HepG2 (cell line): ENCODE measurements around the gene FAM241B. TPM values are rescaled to one million over a fixed set of nuclear protein-coding genes. Genes with fewer than 3 reads are reported as not detected.

Experiments
- ATAC-seq: fragments of 200-7000 bp; cut with Tn5 transposase; 3 replicates; pipeline ENCODE4 v1.9.1; 2020; ENCODE audit warnings: mild to moderate bottlenecking, moderate library complexity
- BruUV-seq: library from RNA; stranded (reverse); fragments of 400-500 nt; replicated peaks from 2 replicates; lab custom pipeline; 2021; lab: Mats Ljungman, UMichigan
- CTCF ChIA-PET: fragments of 300-600 bp; formaldehyde crosslinking; extraction: SDS; loops from one replicate; lab custom pipeline; 2021; ENCODE audit warnings: low total read pairs, inconsistent platforms, low intra/inter-chr PET ratio; lab: Yijun Ruan, JAX
- POLR2A ChIA-PET: fragments of 350-600 bp; sonication (Branson Sonifier 250); formaldehyde crosslinking; loops from one replicate; lab custom pipeline; 2020; ENCODE audit warnings: antibody characterized with exemption, inconsistent platforms; lab: Yijun Ruan, JAX
- DNase-seq: peaks from one replicate; pipeline ENCODE4 v3.0.0-alpha.2; 2015; ENCODE audit warnings: low spot score
- FAIRE-seq: peaks from 3 replicates; lab custom pipeline; 2011; peaks lifted over from hg19 to GRCh38; lab: Jason Lieb, UNC
- H2AFZ ChIP-seq: one replicate; pipeline ENCODE4 v1.6.1; 2011; ENCODE audit warnings: low read length, inconsistent platforms
- H3K27ac ChIP-seq: fragments of 300-600 bp; 3 replicates; pipeline ENCODE4 v1.8.0; 2011; ENCODE audit warnings: mixed run types, mild to moderate bottlenecking, mixed read lengths, low read length, inconsistent platforms; ENCODE audit not compliant: insufficient read depth; ENCODE audit errors: extremely low read length
- H3K27me3 ChIP-seq, 2 experiments: fragments of 200-600 bp in 1 of 2; 2 replicates in 1 of 2; 3 replicates in 1 of 2; pipeline versions ENCODE4 v1.6.0 to v1.8.0; 2011; ENCODE audit warnings: low read length in 2 of 2, mild to moderate bottlenecking in 2 of 2, moderate library complexity in 2 of 2, inconsistent platforms in 1 of 2; ENCODE audit not compliant: insufficient read depth in 2 of 2, control insufficient read depth in 1 of 2
- H3K36me3 ChIP-seq, 2 experiments: fragments of 200-600 bp in 1 of 2; replicated peaks in 1 of 2; 2 replicates in 1 of 2; 3 replicates in 1 of 2; pipeline versions ENCODE4 v1.5.1 to v1.8.0; 2011; ENCODE audit warnings: low read length in 2 of 2, inconsistent platforms in 1 of 2; ENCODE audit not compliant: insufficient read depth in 2 of 2, control insufficient read depth in 1 of 2
- H3K4me1 ChIP-seq: 2 replicates; pipeline ENCODE4 v1.5.1; 2012; ENCODE audit warnings: low read length, inconsistent platforms; ENCODE audit not compliant: insufficient read depth
- H3K4me2 ChIP-seq: 2 replicates; pipeline ENCODE4 v1.6.0; 2011; ENCODE audit warnings: low read depth, low read length, inconsistent platforms
- H3K4me3 ChIP-seq, 3 experiments: fragments of 200-600 bp in 1 of 3; sonication (generic), shearing (Covaris generic) in 1 of 3; replicated peaks in 1 of 3; 2 replicates each; pipeline ENCODE4 v1.5.1; 2011 to 2016; ENCODE audit warnings: low read length in 3 of 3, inconsistent platforms in 2 of 3, low read depth in 2 of 3, mild to moderate bottlenecking in 2 of 3, control low read depth in 1 of 3, mixed read lengths in 1 of 3; ENCODE audit not compliant: insufficient read depth in 1 of 3
- H3K79me2 ChIP-seq: one replicate; pipeline ENCODE4 v1.6.1; 2011; ENCODE audit warnings: low read length, inconsistent platforms; ENCODE audit not compliant: insufficient read depth
- H3K9ac ChIP-seq: 2 replicates; pipeline ENCODE4 v1.6.0; 2011; ENCODE audit warnings: mild to moderate bottlenecking, low read depth, low read length, inconsistent platforms; ENCODE audit not compliant: insufficient read depth
- H3K9me3 ChIP-seq: 2 replicates; pipeline ENCODE4 v1.5.1; 2012; ENCODE audit warnings: mild to moderate bottlenecking, low read length
- H4K20me1 ChIP-seq: 2 replicates; pipeline ENCODE4 v1.6.0; 2011; ENCODE audit warnings: inconsistent platforms, mild to moderate bottlenecking, low read length, moderate library complexity; ENCODE audit not compliant: insufficient read depth
- ARNT ChIP-seq: fragments of 450-650 bp; IDR thresholded peaks from 2 replicates; pipeline ENCODE4 v1.6.1; 2017
- FOXO1 ChIP-seq: sonication (generic); formaldehyde crosslinking; IDR thresholded peaks from 2 replicates; pipeline ENCODE4 v1.4.0; 2020; ENCODE audit warnings: missing genetic modification reagents
- ZNF281 ChIP-seq: sonication (generic); formaldehyde crosslinking; IDR thresholded peaks from 2 replicates; pipeline ENCODE4 v1.4.0; 2020; ENCODE audit warnings: missing genetic modification reagents, borderline replicate concordance
- ZNF333 ChIP-seq: sonication (generic); formaldehyde crosslinking; IDR thresholded peaks from 2 replicates; pipeline ENCODE4 v1.4.0; 2020; ENCODE audit warnings: mild to moderate bottlenecking, missing genetic modification reagents, borderline replicate concordance
- ZNF503 ChIP-seq: sonication (generic); formaldehyde crosslinking; IDR thresholded peaks from 2 replicates; pipeline ENCODE4 v1.4.0; 2020; ENCODE audit warnings: missing genetic modification reagents
- ZSCAN30 ChIP-seq: sonication (generic); formaldehyde crosslinking; IDR thresholded peaks from 2 replicates; pipeline ENCODE4 v1.5.0; 2020; ENCODE audit warnings: mild to moderate bottlenecking, missing genetic modification reagents
- WGBS: methylation state at CpG from one replicate; pipeline ENCODE4 v1.1.6; 2017; ENCODE audit warnings: low lambda C conversion rate; 5-methylcytosine and 5-hydroxymethylcytosine counted together
- in situ Hi-C: cut with HindIII; loops from 2 replicates; pipeline ENCODE4 v1.10.0; 2017; ENCODE audit warnings: low pct_unique_long_range_greater_than_20kb; ENCODE audit not compliant: extremely low pct_ligation_motif_present
- intact Hi-C: fragments of 100-400 bp; cut with micrococcal nuclease; formaldehyde crosslinking; loops from one replicate; pipeline ENCODE4 v1.10.0; 2022; ENCODE audit not compliant: unreplicated experiment
- polyA plus RNA-seq, 8 experiments: library from polyadenylated mRNA; depleted of rRNA in 3 of 8; stranded (reverse) in 7 of 8; unstranded in 1 of 8; fragments of >200 nt; fragmentation: Illumina TruSeq in 4 of 8; extraction: Trizol in 4 of 8; gene quantifications; 2 replicates each; pipeline versions ENCODE4 v1.2.1 to v1.2.3, GENCODE V29; 2011 to 2016; ENCODE audit warnings: low read depth in 4 of 8, missing spikeins in 1 of 8, mixed read lengths in 1 of 8; ENCODE audit not compliant: insufficient read depth in 1 of 8
- total RNA-seq, 5 experiments: library from RNA; depleted of rRNA; stranded (reverse); fragments of >200 nt; fragmentation: Illumina TruSeq; extraction: Trizol; gene quantifications; 2 replicates each; pipeline ENCODE4 v1.2.3, GENCODE V29; 2016; ENCODE audit warnings: low read depth in 1 of 5
- TF ChIP-seq, protein P1 (sequence below): sonication (generic); formaldehyde crosslinking; IDR thresholded peaks from 2 replicates; pipeline ENCODE4 v1.4.0; 2020; ENCODE audit warnings: mild to moderate bottlenecking, missing genetic modification reagents
- TF ChIP-seq, protein P2 (sequence below): sonication (generic); formaldehyde crosslinking; IDR thresholded peaks from 2 replicates; pipeline ENCODE4 v1.4.0; 2020; ENCODE audit warnings: low read depth, mild to moderate bottlenecking, missing genetic modification reagents
- TF ChIP-seq, protein P3 (sequence below): sonication (generic); formaldehyde crosslinking; conservative IDR thresholded peaks from 2 replicates; pipeline ENCODE4 v1.4.0; 2020; ENCODE audit warnings: missing genetic modification reagents

The FAM241B gene
- total and polyA plus RNA-seq, 2 of the 13 experiments (the other 11 are each of a cell fraction or from before 2014, with no cell fraction given), result 1.9 to 4.0 TPM

- Histone ChIP-seq H3K4me3 (no peak overlapping the region), H3K36me3 (no peaks in the 10 kb centered on the region), H3K9me3 (no peaks in the 10 kb centered on the region), H3K27ac (no peak overlapping the region), H3K27me3 (peaks cover 5 to 55% of the 10 kb centered on the region in 2 experiments; a peak in 4 of 5 replicates), H4K20me1 (no peaks in the 10 kb centered on the region), H3K4me2 (no peak overlapping the region), H3K4me1 (peaks cover 12% of the 10 kb centered on the region), H2AFZ (no peak overlapping the region), H3K9ac (no peak overlapping the region), H3K79me2 (no peaks in the 10 kb centered on the region)
- DNase-seq (no peak), FAIRE-seq (no peak), ATAC-seq (no peak)
- 16% methylated on average over 7 of the region's 9 CpGs for WGBS
- in situ Hi-C loops, result no loop called here
- ChIA-PET CTCF (no interaction called here), POLR2A (no interaction called here)
- TF ChIP-seq, protein P1, sequence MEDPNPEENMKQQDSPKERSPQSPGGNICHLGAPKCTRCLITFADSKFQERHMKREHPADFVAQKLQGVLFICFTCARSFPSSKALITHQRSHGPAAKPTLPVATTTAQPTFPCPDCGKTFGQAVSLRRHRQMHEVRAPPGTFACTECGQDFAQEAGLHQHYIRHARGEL, result no peak
- TF ChIP-seq, protein P2, sequence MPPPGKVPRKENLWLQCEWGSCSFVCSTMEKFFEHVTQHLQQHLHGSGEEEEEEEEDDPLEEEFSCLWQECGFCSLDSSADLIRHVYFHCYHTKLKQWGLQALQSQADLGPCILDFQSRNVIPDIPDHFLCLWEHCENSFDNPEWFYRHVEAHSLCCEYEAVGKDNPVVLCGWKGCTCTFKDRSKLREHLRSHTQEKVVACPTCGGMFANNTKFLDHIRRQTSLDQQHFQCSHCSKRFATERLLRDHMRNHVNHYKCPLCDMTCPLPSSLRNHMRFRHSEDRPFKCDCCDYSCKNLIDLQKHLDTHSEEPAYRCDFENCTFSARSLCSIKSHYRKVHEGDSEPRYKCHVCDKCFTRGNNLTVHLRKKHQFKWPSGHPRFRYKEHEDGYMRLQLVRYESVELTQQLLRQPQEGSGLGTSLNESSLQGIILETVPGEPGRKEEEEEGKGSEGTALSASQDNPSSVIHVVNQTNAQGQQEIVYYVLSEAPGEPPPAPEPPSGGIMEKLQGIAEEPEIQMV, result no peak
- TF ChIP-seq FOXO1 (no peak), ZNF503 (CRISPR knock-in tag) (no peak), ARNT (no peak), ZSCAN30 (CRISPR knock-in tag) (no peak), ZNF333 (CRISPR knock-in tag) (no peak), ZNF281 (no peak)
- TF ChIP-seq, protein P3, sequence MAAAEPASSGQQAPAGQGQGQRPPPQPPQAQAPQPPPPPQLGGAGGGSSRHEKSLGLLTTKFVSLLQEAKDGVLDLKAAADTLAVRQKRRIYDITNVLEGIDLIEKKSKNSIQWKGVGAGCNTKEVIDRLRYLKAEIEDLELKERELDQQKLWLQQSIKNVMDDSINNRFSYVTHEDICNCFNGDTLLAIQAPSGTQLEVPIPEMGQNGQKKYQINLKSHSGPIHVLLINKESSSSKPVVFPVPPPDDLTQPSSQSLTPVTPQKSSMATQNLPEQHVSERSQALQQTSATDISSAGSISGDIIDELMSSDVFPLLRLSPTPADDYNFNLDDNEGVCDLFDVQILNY (CRISPR knock-in tag), result no peak
- no TSS peak for BruUV-seq
- intact Hi-C loops, result no loop called here
Measured at GRCh38 chr10:69679736-69680135, 49.7 kb downstream of the FAM241B start.
